H1 (cell line): ENCODE data around the gene ST6GALNAC4. TPM values are rescaled to one million over a fixed set of nuclear protein-coding genes. Genes with fewer than 3 reads are reported as not detected.

Source experiments
- CTCF ChIA-PET: fragments of 300-600 bp; sonication (Branson Sonifier 250); formaldehyde crosslinking; loops from one replicate; lab custom pipeline; 2021; ENCODE audit not compliant: partially characterized antibody; lab: Charles Lee
- POLR2A ChIA-PET: fragments of 300-600 bp; sonication (Branson Sonifier 250); formaldehyde crosslinking; loops from one replicate; lab custom pipeline; 2021; ENCODE audit warnings: inconsistent platforms; ENCODE audit not compliant: partially characterized antibody; lab: Charles Lee
- DNase-seq, 2 experiments: peaks; one replicate each; pipeline versions ENCODE4 v3.0.0 to v3.0.0-alpha.2; 2010 to 2022; ENCODE audit warnings: low spot score in 2 of 2, low read depth in 1 of 2, mixed read lengths in 1 of 2
- FAIRE-seq: peaks from 2 replicates; lab custom pipeline; 2011; peaks lifted over from hg19 to GRCh38; lab: Jason Lieb, UNC
- H2AFZ ChIP-seq: 2 replicates; pipeline ENCODE4 v1.8.1; 2012; ENCODE audit warnings: low read length, inconsistent platforms
- H2AK5ac ChIP-seq: 2 replicates; pipeline ENCODE4 v1.6.1; 2013; ENCODE audit warnings: low read depth, low read length
- H2BK120ac ChIP-seq: replicated peaks from 2 replicates; pipeline ENCODE3; 2013; ENCODE audit warnings: low read depth, low read length, inconsistent platforms
- H2BK12ac ChIP-seq: 2 replicates; pipeline ENCODE4 v1.6.1; 2013; ENCODE audit warnings: low read depth, low read length
- H2BK15ac ChIP-seq: 2 replicates; pipeline ENCODE4 v1.6.1; 2013; ENCODE audit warnings: low read length
- H2BK20ac ChIP-seq: 2 replicates; pipeline ENCODE4 v1.6.1; 2013; ENCODE audit warnings: low read length
- H2BK5ac ChIP-seq: 2 replicates; pipeline ENCODE4 v1.6.1; 2013; ENCODE audit warnings: low read depth, low read length
- H3K14ac ChIP-seq: 2 replicates; pipeline ENCODE4 v1.6.1; 2013; ENCODE audit warnings: inconsistent platforms; ENCODE audit not compliant: insufficient read length
- H3K18ac ChIP-seq: 2 replicates; pipeline ENCODE4 v1.6.1; 2013; ENCODE audit warnings: low read length; ENCODE audit errors: extremely low read depth
- H3K23ac ChIP-seq: 2 replicates; pipeline ENCODE4 v1.6.1; 2013; ENCODE audit warnings: inconsistent platforms; ENCODE audit not compliant: insufficient read length
- H3K23me2 ChIP-seq: 2 replicates; pipeline ENCODE4 v1.6.1; 2013; ENCODE audit warnings: low read depth, low read length
- H3K27ac ChIP-seq: 2 replicates; pipeline ENCODE4 v1.6.1; 2011; ENCODE audit warnings: low read depth, low read length, inconsistent platforms
- H3K27me3 ChIP-seq, 4 experiments: replicated peaks in 1 of 4; 1 replicate in 1 of 4; 2 replicates in 3 of 4; pipeline versions ENCODE4 v1.6.1 to v1.8.1; 2011 to 2013; ENCODE audit warnings: low read length in 3 of 4, mild to moderate bottlenecking in 3 of 4, inconsistent platforms in 2 of 4, mixed read lengths in 2 of 4, moderate library complexity in 1 of 4; ENCODE audit not compliant: control insufficient read depth in 3 of 4, insufficient read depth in 3 of 4; ENCODE audit errors: extremely low read depth in 1 of 4
- H3K36me3 ChIP-seq, 4 experiments: 2 replicates each; pipeline versions ENCODE4 v1.6.1 to v1.8.1; 2011 to 2013; ENCODE audit warnings: mild to moderate bottlenecking in 4 of 4, low read length in 3 of 4, moderate library complexity in 2 of 4, control low read depth in 1 of 4, inconsistent platforms in 1 of 4; ENCODE audit not compliant: insufficient read depth in 4 of 4, control insufficient read depth in 2 of 4
- H3K4ac ChIP-seq: replicated peaks from 2 replicates; pipeline ENCODE3; 2013; ENCODE audit warnings: low read length, low read depth, mixed read lengths, inconsistent platforms; ENCODE audit not compliant: insufficient read length
- H3K4me1 ChIP-seq, 4 experiments: replicated peaks in 1 of 4; 1 replicate in 1 of 4; 2 replicates in 3 of 4; pipeline versions ENCODE4 v1.6.1 to v1.8.1; 2011 to 2013; ENCODE audit warnings: low read length in 3 of 4, inconsistent platforms in 2 of 4, mixed read lengths in 1 of 4; ENCODE audit not compliant: insufficient read depth in 4 of 4, control insufficient read depth in 3 of 4
- H3K4me2 ChIP-seq, 2 experiments: 2 replicates each; pipeline versions ENCODE4 v1.6.1 to v1.8.1; 2011 to 2013; ENCODE audit warnings: low read depth in 2 of 2, low read length in 2 of 2, control low read depth in 1 of 2, inconsistent platforms in 1 of 2, mild to moderate bottlenecking in 1 of 2; ENCODE audit not compliant: insufficient read depth in 1 of 2
- H3K4me3 ChIP-seq, 4 experiments: fragments of 200-600, 300-600 bp in 1 of 4; sonication (generic), shearing (Covaris generic), sonication (Bioruptor Twin) in 1 of 4; 2 replicates each; pipeline versions ENCODE4 v1.5.1 to v1.8.1; 2011 to 2016; ENCODE audit warnings: low read length in 4 of 4, low read depth in 3 of 4, control low read depth in 2 of 4, inconsistent platforms in 2 of 4, mild to moderate bottlenecking in 2 of 4, mixed read lengths in 1 of 4, moderate library complexity in 1 of 4; ENCODE audit not compliant: insufficient read depth in 2 of 4; ENCODE audit errors: extremely low read depth in 1 of 4
- H3K56ac ChIP-seq: replicated peaks from 2 replicates; pipeline ENCODE3; 2013; ENCODE audit warnings: low read depth, mild to moderate bottlenecking, mixed read lengths, low read length, inconsistent platforms; ENCODE audit not compliant: insufficient read length
- H3K79me1 ChIP-seq: 2 replicates; pipeline ENCODE4 v1.6.1; 2013; ENCODE audit warnings: low read depth, low read length, control low read depth
- H3K79me2 ChIP-seq, 2 experiments: 2 replicates each; pipeline versions ENCODE4 v1.6.1 to v1.8.1; 2012 to 2013; ENCODE audit warnings: low read length in 2 of 2, mild to moderate bottlenecking in 2 of 2, inconsistent platforms in 1 of 2; ENCODE audit not compliant: insufficient read depth in 2 of 2, control insufficient read depth in 1 of 2
- H3K9ac ChIP-seq, 4 experiments: replicated peaks in 1 of 4; 1 replicate in 1 of 4; 2 replicates in 3 of 4; pipeline versions ENCODE4 v1.6.1 to v1.8.1; 2011 to 2013; ENCODE audit warnings: low read depth in 3 of 4, low read length in 3 of 4, control low read depth in 2 of 4, mild to moderate bottlenecking in 2 of 4, moderate library complexity in 2 of 4, inconsistent platforms in 1 of 4; ENCODE audit errors: extremely low read depth in 1 of 4
- H3K9me3 ChIP-seq, 2 experiments: 2 replicates each; pipeline versions ENCODE4 v1.6.1 to v1.8.1; 2012 to 2013; ENCODE audit warnings: mild to moderate bottlenecking in 2 of 2, moderate library complexity in 2 of 2, control low read depth in 1 of 2, inconsistent platforms in 1 of 2, low read depth in 1 of 2, low read length in 1 of 2, mixed read lengths in 1 of 2; ENCODE audit not compliant: insufficient read depth in 2 of 2
- H4K20me1 ChIP-seq, 2 experiments: replicated peaks in 1 of 2; 2 replicates each; pipeline versions ENCODE3 to v1.8.1; 2011 to 2013; ENCODE audit warnings: inconsistent platforms in 2 of 2, low read length in 2 of 2, mild to moderate bottlenecking in 1 of 2; ENCODE audit not compliant: insufficient read depth in 2 of 2, control insufficient read depth in 1 of 2
- H4K5ac ChIP-seq: 2 replicates; pipeline ENCODE4 v1.6.1; 2013; ENCODE audit warnings: low read length, low read depth, mixed read lengths, inconsistent platforms; ENCODE audit not compliant: insufficient read length
- H4K8ac ChIP-seq: 2 replicates; pipeline ENCODE4 v1.8.0; 2013; ENCODE audit warnings: mild to moderate bottlenecking, moderate library complexity, low read length, inconsistent platforms; ENCODE audit not compliant: insufficient read depth; ENCODE audit errors: extremely low read depth
- H4K91ac ChIP-seq: replicated peaks from 2 replicates; pipeline ENCODE3; 2013; ENCODE audit warnings: low read length, mixed read lengths, inconsistent platforms; ENCODE audit not compliant: insufficient read length
- CHD2 ChIP-seq: IDR thresholded peaks from 2 replicates; pipeline ENCODE4 v1.6.1; 2012; ENCODE audit warnings: low read length, improper control_type of control experiment
- EP300 ChIP-seq, 2 experiments: IDR thresholded peaks; 1 replicate in 1 of 2; 2 replicates in 1 of 2; pipeline ENCODE4 v1.6.1; 2011 to 2012; ENCODE audit warnings: low read depth in 2 of 2, low read length in 2 of 2, mild to moderate bottlenecking in 2 of 2, borderline replicate concordance in 1 of 2, inconsistent platforms in 1 of 2, moderate library complexity in 1 of 2
- JUN ChIP-seq: IDR thresholded peaks from 2 replicates; pipeline ENCODE4 v1.6.1; 2011; ENCODE audit warnings: low read depth, mild to moderate bottlenecking, improper control_type of control experiment, low read length
- JUND ChIP-seq: IDR thresholded peaks from 2 replicates; pipeline ENCODE4 v1.6.1; 2011; ENCODE audit warnings: mild to moderate bottlenecking, improper control_type of control experiment, low read length
- KDM4A ChIP-seq: IDR thresholded peaks from one replicate; pipeline ENCODE4 v1.7.1; 2012; ENCODE audit warnings: low read depth, mild to moderate bottlenecking, moderate library complexity, low read length, inconsistent platforms; ENCODE audit not compliant: severe bottlenecking
- MAFK ChIP-seq: IDR thresholded peaks from 2 replicates; pipeline ENCODE4 v1.6.1; 2012; ENCODE audit warnings: low read depth, mild to moderate bottlenecking, improper control_type of control experiment, low read length
- POLR2AphosphoS5 ChIP-seq: IDR thresholded peaks from 2 replicates; pipeline ENCODE4 v1.6.1; 2011; ENCODE audit warnings: low read depth, low read length
- RBBP5 ChIP-seq: IDR thresholded peaks from 2 replicates; pipeline ENCODE4 v1.7.1; 2012; ENCODE audit warnings: low read depth, mild to moderate bottlenecking, inconsistent platforms, low read length, moderate library complexity, borderline replicate concordance
- RFX5 ChIP-seq: IDR thresholded peaks from 2 replicates; pipeline ENCODE4 v1.6.1; 2011; ENCODE audit warnings: low read depth, low read length, improper control_type of control experiment, borderline replicate concordance
- SIN3A ChIP-seq, 2 experiments: IDR thresholded peaks in 1 of 2; conservative IDR thresholded peaks in 1 of 2; 2 replicates each; pipeline ENCODE4 v1.6.1; 2011 to 2012; ENCODE audit warnings: low read length in 2 of 2, improper control_type of control experiment in 1 of 2, low read depth in 1 of 2, mild to moderate bottlenecking in 1 of 2
- TAF1 ChIP-seq: IDR thresholded peaks from 2 replicates; pipeline ENCODE4 v1.6.1; 2011; ENCODE audit warnings: mild to moderate bottlenecking, low read depth, low read length
- WGBS, 2 experiments: shearing (Covaris generic) in 1 of 2; methylation state at CpG; one replicate each; pipeline versions ENCODE4 v1.1.6 to v1.1.7; 2013 to 2015; ENCODE audit warnings: low lambda C conversion rate in 2 of 2, mixed read lengths in 2 of 2, inconsistent platforms in 1 of 2, low coverage in 1 of 2, missing lambda C conversion rate in 1 of 2; ENCODE audit not compliant: insufficient replicate concordance in 2 of 2, insufficient coverage in 1 of 2, insufficient read length in 1 of 2; ENCODE audit errors: extremely low coverage in 1 of 2, missing lambda C conversion rate in 1 of 2; 5-methylcytosine and 5-hydroxymethylcytosine counted together
- polyA plus RNA-seq, 7 experiments: library from polyadenylated mRNA; depleted of rRNA in 3 of 7; stranded (reverse) in 5 of 7; unstranded in 2 of 7; fragments of >200 nt in 5 of 7; fragments of 200-250 nt in 2 of 7; gene quantifications; 1 replicate in 5 of 7; 2 replicates in 1 of 7; 4 replicates in 1 of 7; pipeline versions ENCODE4 v1.2.1 to v1.2.3, GENCODE V29; 2011 to 2013; ENCODE audit warnings: missing spikeins in 2 of 7, mixed read lengths in 2 of 7
- total RNA-seq: library from RNA; stranded (reverse); fragmentation: NEBNext Ultra II Directional; extraction: Animal tissue kit (Norgen Biotek cat#: 25700); gene quantifications from 2 replicates; pipeline ENCODE4 v1.2.1, GENCODE V29; 2021

The ST6GALNAC4 gene
- total and polyA plus RNA-seq, 2 of the 8 experiments (the other 6 are each of a cell fraction or from before 2014, with no cell fraction given): 21.8 to 34.1 TPM

GRCh38 chr9:127942216-127943010, 25.6 kb upstream of the ST6GALNAC4 start:
- Histone ChIP-seq H3K23me2 (peaks cover 7% of the 10 kb centered on the region; the same call in 1 of the 2 replicates), H2BK15ac (no peak overlapping the region), H3K27me3 (no peaks in the 10 kb centered on the region), H3K36me3 (peaks cover 7 to 16% (median 13%) of the 10 kb centered on the region in 4 experiments), H3K56ac (no peak overlapping the region), H4K8ac (no peak overlapping the region), H3K27ac (no peak overlapping the region), H3K4me1 (peaks cover 0 to 19% (median 11%) of the 10 kb centered on the region in 4 experiments; a peak in 6 of 7 replicates), H3K9me3 (no peaks in the 10 kb centered on the region), H3K4me2 (no peak overlapping the region), H3K14ac (no peak overlapping the region), H3K18ac (no peak overlapping the region), H4K5ac (no peak overlapping the region), H2BK12ac (no peak overlapping the region), H3K4me3 (no peak overlapping the region), H2AK5ac (no peak overlapping the region), H4K91ac (no peak overlapping the region), H2BK5ac (no peak overlapping the region), H4K20me1 (peaks cover 4 to 18% of the 10 kb centered on the region in 2 experiments), H3K9ac (no peak overlapping the region; a peak in 1 of 7 replicates), H3K4ac (no peak overlapping the region), H3K79me2 (0 out of 4 replicates have a peak, but pooled peaks cover 0 to under 1% of the 10 kb centered on the region in 2 experiments), H3K23ac (no peak overlapping the region), H3K79me1 (no peaks in the 10 kb centered on the region), H2AFZ (no peak overlapping the region), H2BK20ac (no peak overlapping the region), H2BK120ac (no peak overlapping the region)
- DNase-seq (peak in 1 of 2 experiments; percentile 83), FAIRE-seq (no peak)
- 69% methylated on average over 18 of the region's 18 CpGs; no CpG with 5 or more reads in 1 of the 2 experiments for WGBS, 2 experiments
- ChIA-PET CTCF (interaction anchor here (0.6 to 35.5 kb wide), 44 partner anchors 11 to 487 kb away, joined by 3 to 825 read pairs (median 5); partner anchors contain the start of genes EEIG1, ENG, NAIF1 and PIP5KL1), POLR2A (interaction anchor here (0.6 to 1.8 kb wide), 8 partner anchors 9 to 130 kb away, joined by 3 to 7 read pairs (median 4); partner anchors contain the start of gene EEIG1)
- TF ChIP-seq KDM4A (no peak), CHD2 (no peak), JUND (no peak), SIN3A (conservative IDR thresholded peaks at IDR 0.05 in 1 of 2, IDR thresholded peaks at IDR 0.05 in 1 of 2; ENCODE audit: low read depth in 1 of 2, low read length in 2 of 2) (no peak), POLR2AphosphoS5 (no peak), TAF1 (no peak), RFX5 (no peak), EP300 (IDR thresholded peaks at IDR 0.05; ENCODE audit: borderline replicate concordance in 1 of 2, low read depth in 2 of 2, low read length in 2 of 2) (0 out of 3 replicates have a peak, but pooled peaks of 1 of the 2 experiments have one; percentile 47), JUN (no peak), RBBP5 (no peak), MAFK (no peak)
